Measurements from ENCODE around the gene PFN3.

The PFN3 gene

GRCh38 chr5:177389241-177390169 lies 11.0 kb downstream of the PFN3 start:
- TF ChIP-seq TCF12 (IDR thresholded peaks at IDR 0.05; ENCODE audit: low read depth) (no peak), MAX (IDR thresholded peaks at IDR 0.05) (no peak), YY1 (IDR thresholded peaks at IDR 0.05; ENCODE audit: low read depth) (no peak), NFIC (IDR thresholded peaks at IDR 0.05) (no peak), EP300 (IDR thresholded peaks at IDR 0.05; ENCODE audit: borderline replicate concordance) (no peak), FOXM1 (IDR thresholded peaks at IDR 0.05; ENCODE audit: borderline replicate concordance, low read depth) (no peak), EGR1 (IDR thresholded peaks at IDR 0.05) (no peak), ZBTB7A (IDR thresholded peaks at IDR 0.05; ENCODE audit: low read depth) (no peak), RAD21 (IDR thresholded peaks at IDR 0.05; ENCODE audit: low read depth) (no peak), TEAD4 (IDR thresholded peaks at IDR 0.05) (no peak), CEBPB (IDR thresholded peaks at IDR 0.05) (no peak), USF1 (IDR thresholded peaks at IDR 0.05) (no peak), TAF1 (IDR thresholded peaks at IDR 0.05; ENCODE audit: low read depth) (no peak), REST (IDR thresholded peaks at IDR 0.05; ENCODE audit: low read depth) (no peak), CREB1 (IDR thresholded peaks at IDR 0.05; ENCODE audit: low read depth) (no peak)

- TF ChIP-seq EP300 (IDR thresholded peaks at IDR 0.05; ENCODE audit: borderline replicate concordance) (no peak), RAD21 (IDR thresholded peaks at IDR 0.05; ENCODE audit: low read depth) (no peak), MAX (IDR thresholded peaks at IDR 0.05) (no peak), CEBPB (IDR thresholded peaks at IDR 0.05) (no peak), YY1 (IDR thresholded peaks at IDR 0.05; ENCODE audit: low read depth) (no peak), TCF12 (IDR thresholded peaks at IDR 0.05; ENCODE audit: low read depth) (no peak), ZBTB7A (IDR thresholded peaks at IDR 0.05; ENCODE audit: low read depth) (no peak), CREB1 (IDR thresholded peaks at IDR 0.05; ENCODE audit: low read depth) (no peak), TEAD4 (IDR thresholded peaks at IDR 0.05) (no peak), REST (IDR thresholded peaks at IDR 0.05; ENCODE audit: low read depth) (no peak), TAF1 (IDR thresholded peaks at IDR 0.05; ENCODE audit: low read depth) (no peak), NFIC (IDR thresholded peaks at IDR 0.05) (no peak), USF1 (IDR thresholded peaks at IDR 0.05) (no peak), FOXM1 (IDR thresholded peaks at IDR 0.05; ENCODE audit: borderline replicate concordance, low read depth) (no peak)
Observed at GRCh38 chr5:177388521-177389052, 11.9 kb downstream of the PFN3 start.

GRCh38 chr5:177387405-177387804 lies 13.1 kb downstream of the PFN3 start:
- TF ChIP-seq REST (IDR thresholded peaks at IDR 0.05; ENCODE audit: low read depth), result no peak
- TF ChIP-seq TCF12 (IDR thresholded peaks at IDR 0.05; ENCODE audit: low read depth), result no peak
- no peak for TF ChIP-seq EGR1 (IDR thresholded peaks at IDR 0.05)
- no peak for TF ChIP-seq FOXM1 (IDR thresholded peaks at IDR 0.05; ENCODE audit: borderline replicate concordance, low read depth)
- no peak for TF ChIP-seq ZBTB7A (IDR thresholded peaks at IDR 0.05; ENCODE audit: low read depth)

- no peak for TF ChIP-seq ZBTB7A (IDR thresholded peaks at IDR 0.05; ENCODE audit: low read depth)
- TF ChIP-seq YY1 (IDR thresholded peaks at IDR 0.05; ENCODE audit: low read depth), result no peak
- TF ChIP-seq EGR1 (IDR thresholded peaks at IDR 0.05), result no peak
- no peak for TF ChIP-seq CEBPB (IDR thresholded peaks at IDR 0.05)
- no peak for TF ChIP-seq MAX (IDR thresholded peaks at IDR 0.05)
Observed at GRCh38 chr5:177386542-177386941, 13.9 kb downstream of the PFN3 start.
